Kidney (tissue), 14 donors: Measurements from ENCODE around the gene OSBPL2. TPM values are rescaled to one million over a fixed set of nuclear protein-coding genes. Genes with fewer than 3 reads are reported as not detected.

ENCODE experiments used
- DNase-seq, 5 donors: peaks; one replicate each; pipeline ENCODE4 v3.0.0-alpha.2; 2013 to 2020
- FAIRE-seq: peaks from 2 replicates; lab custom pipeline; 2012; peaks lifted over from hg19 to GRCh38; lab: Jason Lieb, UNC
- H3K27ac ChIP-seq, 2 donors: one replicate each; pipeline ENCODE4 v1.7.0; 2013; ENCODE audit warnings: low read depth in 2 of 2, low read length in 2 of 2, inconsistent platforms in 1 of 2
- H3K27me3 ChIP-seq: one replicate; pipeline ENCODE4 v1.7.1; 2013; ENCODE audit warnings: low read length, inconsistent platforms; ENCODE audit not compliant: control insufficient read depth, insufficient read depth
- H3K36me3 ChIP-seq, 3 donors: one replicate each; pipeline versions ENCODE4 v1.7.0 to v1.7.1; 2013; ENCODE audit warnings: low read length in 3 of 3, control low read depth in 1 of 3, inconsistent platforms in 1 of 3; ENCODE audit not compliant: insufficient read depth in 3 of 3, control insufficient read depth in 2 of 3
- H3K4me1 ChIP-seq, 3 donors: one replicate each; pipeline versions ENCODE4 v1.7.0 to v1.7.1; 2013; ENCODE audit warnings: low read length in 3 of 3, inconsistent platforms in 1 of 3, low read depth in 1 of 3; ENCODE audit not compliant: control insufficient read depth in 2 of 3, insufficient read depth in 2 of 3
- H3K4me3 ChIP-seq, 3 donors: one replicate each; pipeline versions ENCODE4 v1.7.0 to v1.8.1; 2013; ENCODE audit warnings: low read length in 3 of 3, control low read depth in 1 of 3, inconsistent platforms in 1 of 3
- H3K9ac ChIP-seq, 3 donors: one replicate each; pipeline versions ENCODE4 v1.7.0 to v1.7.1; 2013; ENCODE audit warnings: low read length in 3 of 3, control low read depth in 1 of 3, inconsistent platforms in 1 of 3
- H3K9me3 ChIP-seq, 3 donors: one replicate each; pipeline versions ENCODE4 v1.7.0 to v1.7.1; 2013; ENCODE audit warnings: low read length in 3 of 3, control low read depth in 1 of 3, inconsistent platforms in 1 of 3; ENCODE audit not compliant: control insufficient read depth in 2 of 3, insufficient read depth in 1 of 3
- CTCF ChIP-seq: IDR thresholded peaks from 3 replicates; pipeline ENCODE4 v1.5.1; 2012; ENCODE audit warnings: mild to moderate bottlenecking, moderate library complexity, borderline replicate concordance; ENCODE audit not compliant: insufficient read depth; ENCODE audit errors: extremely low read depth
- intact Hi-C: fragments of 100-400 bp; cut with DNase I; formaldehyde crosslinking; loops from one replicate; pipeline ENCODE4 v1.11.1; 2022
- polyA plus RNA-seq: library from polyadenylated mRNA; stranded (reverse); fragments of 350-450 nt; fragmentation: Illumina TruSeq; extraction: RNeasy Lipid Tissue Mini Kit (QIAGEN cat#74804); gene quantifications from one replicate; pipeline ENCODE4 v1.2.3, GENCODE V29; 2014; ENCODE audit warnings: low read depth, low replicate concordance; ENCODE audit not compliant: insufficient read depth
- total RNA-seq: library from RNA; stranded (reverse); fragmentation: NEBNext Ultra II Directional; extraction: Animal tissue kit (Norgen Biotek cat#: 25700); gene quantifications from one replicate; pipeline ENCODE4 v1.2.1, GENCODE V29; 2021
- donor health status: control.
- donor health status: control.
- donor health status: control.
- donor health status: control.
- donor health status: control.
- donor health status: DM: yes; HTN: yes; CAD: no.
- donor health status: Normal renal cell carcinoma (clear cell type).

Gene OSBPL2
- total and polyA plus RNA-seq, 2 donors from 2014 or later = 20.4 to 57.1 TPM

DNA sequence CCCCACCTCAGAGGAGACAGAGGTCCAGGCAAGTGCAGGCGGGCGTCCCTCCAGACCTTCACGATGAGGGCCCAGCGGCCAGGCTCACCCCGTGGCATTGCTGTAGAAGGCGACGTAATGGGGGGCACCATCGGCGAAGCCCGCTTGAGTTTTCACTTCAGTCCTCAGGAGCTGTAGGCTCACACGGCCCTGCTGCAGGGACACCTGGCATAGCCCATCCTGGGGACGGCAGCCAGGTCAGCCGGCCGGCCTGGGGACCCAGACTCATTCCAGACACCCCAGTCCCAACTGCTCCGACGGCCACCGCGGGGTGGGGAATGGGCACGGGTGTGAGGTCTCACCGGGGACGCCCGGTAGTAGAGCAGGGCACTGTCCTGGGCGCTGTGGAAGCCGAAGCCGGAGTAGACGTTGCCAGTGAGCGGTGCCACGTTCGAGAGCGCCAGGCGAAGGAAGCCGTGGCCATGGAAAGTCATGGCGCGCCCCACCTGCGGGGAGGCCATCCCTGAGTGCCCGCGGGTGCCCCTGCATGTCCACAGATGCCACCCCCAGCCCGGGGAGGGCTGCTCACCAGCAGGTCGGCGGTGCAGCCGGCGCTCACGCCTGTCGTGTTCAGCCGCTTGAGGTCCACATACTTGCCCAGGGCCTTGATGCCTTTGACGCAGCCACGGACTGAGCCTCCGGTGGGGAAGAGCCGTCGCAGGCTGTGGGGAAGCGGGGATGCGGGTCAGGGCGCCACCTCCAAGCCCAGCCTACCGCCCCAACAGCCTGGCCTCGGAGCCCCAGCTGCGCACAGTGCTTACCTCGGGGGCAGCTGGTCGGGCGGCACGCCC, 73.7 kb downstream of the OSBPL2 start:
- H3K4me3 ChIP-seq = no peak overlapping the region
- FAIRE-seq (no peak), DNase-seq (no peak)
- peaks cover 0 to 50% (median 25%) of the 10 kb centered on the region in 3 donors for H3K36me3 ChIP-seq
- intact Hi-C loops = no loop called here
- H3K27ac ChIP-seq = no peak overlapping the region
- H3K9ac ChIP-seq = no peak overlapping the region
- no peaks in the 10 kb centered on the region for H3K9me3 ChIP-seq
- no peaks in the 10 kb centered on the region for H3K27me3 ChIP-seq
- TF ChIP-seq CTCF = no peak
- H3K4me1 ChIP-seq = no peaks in the 10 kb centered on the region

- Histone ChIP-seq H3K27me3 (no peaks in the 10 kb centered on the region), H3K4me3 (no peak overlapping the region), H3K9ac (no peak overlapping the region), H3K9me3 (no peaks in the 10 kb centered on the region), H3K36me3 (peaks cover 0 to 48% (median 25%) of the 10 kb centered on the region in 3 donors), H3K27ac (no peak overlapping the region), H3K4me1 (no peaks in the 10 kb centered on the region)
- TF ChIP-seq CTCF = no peak
- intact Hi-C loops = no loop called here
- FAIRE-seq (no peak), DNase-seq (no peak)
These were observed 74.3 kb downstream of the OSBPL2 start for GRCh38 chr20:62312662-62312977.

DNA sequence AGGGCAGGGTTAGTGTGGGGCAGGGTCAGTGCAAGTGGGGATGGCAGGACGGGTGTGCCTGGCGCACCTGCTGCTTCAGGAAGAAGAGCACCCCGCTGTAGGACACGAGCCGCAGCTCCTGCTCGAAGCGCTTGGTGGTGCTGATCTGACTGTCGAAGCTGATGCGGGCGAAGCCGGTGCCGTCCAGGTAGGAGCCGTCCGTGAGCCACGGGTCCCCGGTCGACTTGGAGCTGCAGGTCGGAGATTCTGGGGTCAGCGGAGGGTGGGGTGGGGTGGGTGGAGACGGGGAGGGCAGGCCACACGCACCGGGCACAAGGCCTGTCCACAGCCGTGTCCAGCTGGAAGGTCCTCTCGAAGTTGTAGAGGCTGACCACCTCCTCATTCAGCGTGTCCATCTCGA, 74.7 kb downstream of the OSBPL2 start:
- no peak for TF ChIP-seq CTCF
- Histone ChIP-seq H3K4me1 (no peaks in the 10 kb centered on the region), H3K9me3 (no peaks in the 10 kb centered on the region), H3K36me3 (peaks cover 0 to 44% (median 21%) of the 10 kb centered on the region in 3 donors), H3K27me3 (no peaks in the 10 kb centered on the region), H3K27ac (no peak overlapping the region), H3K4me3 (no peak overlapping the region), H3K9ac (no peak overlapping the region)
- intact Hi-C loops = no loop called here
- FAIRE-seq (no peak), DNase-seq (no peak)
